MG63 (cell line): Measurements from ENCODE around the gene EFCAB11. TPM values are rescaled to one million over a fixed set of nuclear protein-coding genes. Genes with fewer than 3 reads are reported as not detected.
A peak's percentile ranks its signal among the peaks of the same experiment; 100 is the strongest.

Source experiments
- DNase-seq: peaks from one replicate; pipeline ENCODE4 v3.0.0-alpha.2; 2020
- H3K27me3 ChIP-seq: fragments of 250-450 bp; sonication (Bioruptor Pico); 2 replicates; pipeline ENCODE4 v1.5.1; 2020; ENCODE audit warnings: mild to moderate bottlenecking, moderate library complexity
- H3K36me3 ChIP-seq: fragments of 250-450 bp; sonication (Bioruptor Pico); 2 replicates; pipeline ENCODE4 v1.5.1; 2020; ENCODE audit warnings: mild to moderate bottlenecking, moderate library complexity
- H3K4me3 ChIP-seq: fragments of 250-450 bp; sonication (Bioruptor Pico); 2 replicates; pipeline ENCODE4 v1.5.1; 2020; ENCODE audit warnings: mild to moderate bottlenecking, moderate library complexity
- H3K9me3 ChIP-seq: fragments of 250-450 bp; sonication (Bioruptor Pico); 2 replicates; pipeline ENCODE4 v1.5.1; 2020; ENCODE audit warnings: mild to moderate bottlenecking, moderate library complexity
- total RNA-seq: library from RNA; depleted of rRNA; stranded (reverse); fragments of >200 nt; shearing (Covaris generic); gene quantifications from 2 replicates; pipeline ENCODE4 v1.2.3, GENCODE V29; 2014; ENCODE audit warnings: low replicate concordance

Gene EFCAB11
- total RNA-seq, 1 experiment from 2014 or later: 3.8 TPM

GRCh38 chr14:89823743-89824142 is 130.8 kb downstream of the EFCAB11 start:
- no peak for DNase-seq
- Histone ChIP-seq H3K9me3 (no peaks in the 10 kb centered on the region), H3K27me3 (no peaks in the 10 kb centered on the region)

GRCh38 chr14:89814126-89814525 is 140.4 kb downstream of the EFCAB11 start:
- H3K36me3 ChIP-seq: no peaks in the 10 kb centered on the region
- H3K4me3 ChIP-seq: no peak overlapping the region

More at GRCh38 chr14:89823743-89824142, 130.8 kb downstream of the EFCAB11 start:
- Histone ChIP-seq H3K36me3 (no peaks in the 10 kb centered on the region), H3K4me3 (no peak overlapping the region)

GRCh38 chr14:89813617-89814031 is 140.9 kb downstream of the EFCAB11 start:
- Histone ChIP-seq H3K9me3 (no peaks in the 10 kb centered on the region), H3K27me3 (no peaks in the 10 kb centered on the region), H3K36me3 (no peaks in the 10 kb centered on the region), H3K4me3 (no peak overlapping the region)
- no peak for DNase-seq

More at GRCh38 chr14:89814126-89814525, 140.4 kb downstream of the EFCAB11 start:
- Histone ChIP-seq H3K27me3 (no peaks in the 10 kb centered on the region), H3K9me3 (no peaks in the 10 kb centered on the region)
- no peak for DNase-seq

- no peaks in the 10 kb centered on the region for H3K27me3 ChIP-seq
- H3K4me3 ChIP-seq: no peak overlapping the region
- no peak for DNase-seq
- no peaks in the 10 kb centered on the region for H3K9me3 ChIP-seq
- H3K36me3 ChIP-seq: no peaks in the 10 kb centered on the region
These were observed 142.5 kb downstream of the EFCAB11 start for GRCh38 chr14:89811954-89812575.

GRCh38 chr14:89810101-89810500 is 144.4 kb downstream of the EFCAB11 start:
- H3K36me3 ChIP-seq: no peaks in the 10 kb centered on the region
- no peak overlapping the region for H3K4me3 ChIP-seq
- no peak for DNase-seq
- H3K9me3 ChIP-seq: no peaks in the 10 kb centered on the region
- no peaks in the 10 kb centered on the region for H3K27me3 ChIP-seq

- no peak overlapping the region for H3K4me3 ChIP-seq
- H3K36me3 ChIP-seq: no peaks in the 10 kb centered on the region
- no peak for DNase-seq
- no peaks in the 10 kb centered on the region for H3K9me3 ChIP-seq
- H3K27me3 ChIP-seq: no peaks in the 10 kb centered on the region
These were observed 146.6 kb downstream of the EFCAB11 start for GRCh38 chr14:89807892-89808291.

- DNase-seq: no peak
- no peaks in the 10 kb centered on the region for H3K36me3 ChIP-seq
- H3K4me3 ChIP-seq: no peak overlapping the region
- no peaks in the 10 kb centered on the region for H3K27me3 ChIP-seq
- no peaks in the 10 kb centered on the region for H3K9me3 ChIP-seq
These were observed 147.4 kb downstream of the EFCAB11 start for GRCh38 chr14:89807151-89807550.

GRCh38 chr14:89806451-89806850 is 148.1 kb downstream of the EFCAB11 start:
- no peak for DNase-seq
- Histone ChIP-seq H3K9me3 (no peaks in the 10 kb centered on the region), H3K27me3 (no peaks in the 10 kb centered on the region), H3K36me3 (no peaks in the 10 kb centered on the region), H3K4me3 (no peak overlapping the region)

GRCh38 chr14:89805501-89805900 is 149.0 kb downstream of the EFCAB11 start:
- Histone ChIP-seq H3K36me3 (no peaks in the 10 kb centered on the region), H3K9me3 (no peaks in the 10 kb centered on the region), H3K4me3 (no peak overlapping the region), H3K27me3 (no peaks in the 10 kb centered on the region)
- no peak for DNase-seq

GRCh38 chr14:89803542-89803941 is 151.0 kb downstream of the EFCAB11 start:
- Histone ChIP-seq H3K27me3 (no peaks in the 10 kb centered on the region), H3K4me3 (no peak overlapping the region), H3K9me3 (no peaks in the 10 kb centered on the region), H3K36me3 (no peaks in the 10 kb centered on the region)
- DNase-seq: no peak

- Histone ChIP-seq H3K4me3 (no peak overlapping the region), H3K27me3 (no peaks in the 10 kb centered on the region), H3K36me3 (no peaks in the 10 kb centered on the region), H3K9me3 (no peaks in the 10 kb centered on the region)
- DNase-seq: no peak
These were observed 153.4 kb downstream of the EFCAB11 start for GRCh38 chr14:89801136-89801535.

GRCh38 chr14:89798212-89798773 is 156.2 kb downstream of the EFCAB11 start:
- Histone ChIP-seq H3K9me3 (no peaks in the 10 kb centered on the region), H3K36me3 (no peaks in the 10 kb centered on the region), H3K4me3 (no peak overlapping the region), H3K27me3 (no peaks in the 10 kb centered on the region)
- no peak for DNase-seq

GRCh38 chr14:89797148-89797547 is 157.4 kb downstream of the EFCAB11 start:
- H3K36me3 ChIP-seq: no peaks in the 10 kb centered on the region
- H3K27me3 ChIP-seq: no peaks in the 10 kb centered on the region
- no peak for DNase-seq
- H3K9me3 ChIP-seq: no peaks in the 10 kb centered on the region
- no peak overlapping the region for H3K4me3 ChIP-seq

- DNase-seq: no peak
- no peak overlapping the region for H3K4me3 ChIP-seq
- no peaks in the 10 kb centered on the region for H3K27me3 ChIP-seq
- H3K9me3 ChIP-seq: no peaks in the 10 kb centered on the region
- no peaks in the 10 kb centered on the region for H3K36me3 ChIP-seq
These were observed 160.4 kb downstream of the EFCAB11 start for GRCh38 chr14:89794096-89794495.

GRCh38 chr14:89793367-89793716 is 161.2 kb downstream of the EFCAB11 start:
- no peaks in the 10 kb centered on the region for H3K36me3 ChIP-seq
- no peaks in the 10 kb centered on the region for H3K27me3 ChIP-seq
- H3K4me3 ChIP-seq: no peak overlapping the region
- DNase-seq: no peak
- no peaks in the 10 kb centered on the region for H3K9me3 ChIP-seq

GRCh38 chr14:89792489-89793366 is 161.8 kb downstream of the EFCAB11 start:
- Histone ChIP-seq H3K27me3 (no peaks in the 10 kb centered on the region), H3K9me3 (no peaks in the 10 kb centered on the region), H3K36me3 (no peaks in the 10 kb centered on the region), H3K4me3 (no peak overlapping the region)
- DNase-seq: no peak

- peak; percentile 28 for DNase-seq
- Histone ChIP-seq H3K4me3 (no peak overlapping the region), H3K9me3 (no peaks in the 10 kb centered on the region), H3K27me3 (no peaks in the 10 kb centered on the region), H3K36me3 (no peaks in the 10 kb centered on the region)
These were observed 167.0 kb downstream of the EFCAB11 start for GRCh38 chr14:89787525-89787924.
